GM12801 (cell line): ENCODE data around the gene LRRC71.

Experiments used
- TF ChIP-seq, protein P1 (sequence below): IDR thresholded peaks from one replicate; pipeline ENCODE4 v1.5.1; 2011; ENCODE audit warnings: control low read depth; ENCODE audit not compliant: insufficient read length; ENCODE audit errors: extremely low read depth

LRRC71 gene

DNA sequence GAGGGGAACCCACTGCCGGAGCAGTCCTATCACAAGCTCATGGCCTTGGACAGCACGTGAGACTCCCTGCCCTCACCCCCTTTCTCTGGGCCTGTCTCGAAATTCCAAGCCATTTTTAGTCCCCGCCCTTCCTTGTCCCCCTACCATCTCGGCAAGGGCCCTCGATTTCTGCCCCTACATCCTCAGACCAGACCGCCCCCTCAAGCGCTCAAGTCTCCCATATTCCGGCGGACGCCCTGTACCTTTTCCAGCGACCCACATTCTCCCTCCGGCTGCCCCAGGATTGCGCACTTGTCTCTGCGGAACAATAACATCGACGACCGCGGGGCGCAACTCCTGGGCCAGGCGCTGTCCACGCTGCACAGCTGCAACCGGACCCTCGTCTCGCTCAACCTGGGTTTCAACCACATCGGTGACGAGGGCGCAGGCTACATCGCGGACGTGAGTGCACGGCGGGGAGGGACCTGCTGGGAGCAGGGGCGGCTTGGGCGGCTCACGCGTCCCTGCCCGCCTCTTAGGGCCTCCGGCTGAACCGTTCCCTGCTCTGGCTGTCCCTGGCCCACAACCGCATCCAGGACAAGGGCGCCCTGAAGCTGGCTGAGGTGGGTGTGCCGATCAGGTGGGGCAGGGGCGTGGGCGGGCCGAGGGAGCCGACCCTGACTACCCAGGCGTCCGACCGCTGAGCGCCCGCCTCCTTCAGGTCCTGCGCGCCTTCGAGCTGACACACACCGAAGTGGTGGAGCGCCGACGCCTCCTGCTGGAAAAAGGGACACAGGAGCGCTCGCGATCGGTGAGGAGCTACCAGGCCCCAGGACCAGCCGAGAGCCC is 7.0 kb downstream of the LRRC71 start:
- TF ChIP-seq, protein P1, sequence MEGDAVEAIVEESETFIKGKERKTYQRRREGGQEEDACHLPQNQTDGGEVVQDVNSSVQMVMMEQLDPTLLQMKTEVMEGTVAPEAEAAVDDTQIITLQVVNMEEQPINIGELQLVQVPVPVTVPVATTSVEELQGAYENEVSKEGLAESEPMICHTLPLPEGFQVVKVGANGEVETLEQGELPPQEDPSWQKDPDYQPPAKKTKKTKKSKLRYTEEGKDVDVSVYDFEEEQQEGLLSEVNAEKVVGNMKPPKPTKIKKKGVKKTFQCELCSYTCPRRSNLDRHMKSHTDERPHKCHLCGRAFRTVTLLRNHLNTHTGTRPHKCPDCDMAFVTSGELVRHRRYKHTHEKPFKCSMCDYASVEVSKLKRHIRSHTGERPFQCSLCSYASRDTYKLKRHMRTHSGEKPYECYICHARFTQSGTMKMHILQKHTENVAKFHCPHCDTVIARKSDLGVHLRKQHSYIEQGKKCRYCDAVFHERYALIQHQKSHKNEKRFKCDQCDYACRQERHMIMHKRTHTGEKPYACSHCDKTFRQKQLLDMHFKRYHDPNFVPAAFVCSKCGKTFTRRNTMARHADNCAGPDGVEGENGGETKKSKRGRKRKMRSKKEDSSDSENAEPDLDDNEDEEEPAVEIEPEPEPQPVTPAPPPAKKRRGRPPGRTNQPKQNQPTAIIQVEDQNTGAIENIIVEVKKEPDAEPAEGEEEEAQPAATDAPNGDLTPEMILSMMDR = no peak

GRCh38 chr1:156928043-156928602 is 7.7 kb downstream of the LRRC71 start:
- TF ChIP-seq, protein P1 = no peak

GRCh38 chr1:156929596-156930238 is 9.3 kb downstream of the LRRC71 start:
- TF ChIP-seq, protein P1 = no peak

GRCh38 chr1:156930483-156930882 is 10.1 kb downstream of the LRRC71 start:
- TF ChIP-seq, protein P1 = no peak

DNA sequence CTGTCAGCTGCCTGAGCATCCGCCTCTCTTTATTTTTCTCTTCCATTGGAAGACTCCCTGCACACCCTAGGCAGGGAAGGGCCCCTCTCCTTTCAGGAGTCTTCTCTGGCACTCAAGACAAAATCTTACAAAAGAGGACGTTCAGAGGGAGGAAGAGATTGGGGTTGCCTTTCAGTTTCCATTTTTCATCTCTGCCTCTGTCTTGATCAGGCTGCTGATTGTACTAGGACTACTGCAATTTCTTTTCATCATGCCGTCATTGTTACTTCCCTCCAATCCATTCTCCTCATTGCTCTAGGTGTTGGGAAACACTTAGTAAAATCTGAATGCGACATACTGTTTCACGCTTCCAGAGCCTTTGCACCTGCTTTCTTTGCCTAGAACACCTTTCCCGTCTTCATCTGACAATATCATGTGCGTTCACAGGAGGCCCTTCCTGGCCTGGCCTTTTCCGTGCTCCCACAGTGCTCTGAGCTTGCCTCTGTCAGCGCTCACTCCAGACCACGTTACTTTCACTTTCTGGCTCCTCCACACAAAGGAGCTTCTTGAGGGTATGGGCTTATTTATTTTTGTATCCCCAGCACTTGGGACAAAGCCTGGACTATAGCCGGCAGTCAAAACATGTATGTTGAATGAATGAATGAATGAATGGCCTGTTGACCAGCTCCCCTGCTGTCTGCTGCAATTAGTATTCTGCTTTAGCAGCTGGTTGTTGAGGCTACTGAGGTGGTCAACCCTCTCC is 10.9 kb downstream of the LRRC71 start:
- TF ChIP-seq, protein P1 = no peak

DNA sequence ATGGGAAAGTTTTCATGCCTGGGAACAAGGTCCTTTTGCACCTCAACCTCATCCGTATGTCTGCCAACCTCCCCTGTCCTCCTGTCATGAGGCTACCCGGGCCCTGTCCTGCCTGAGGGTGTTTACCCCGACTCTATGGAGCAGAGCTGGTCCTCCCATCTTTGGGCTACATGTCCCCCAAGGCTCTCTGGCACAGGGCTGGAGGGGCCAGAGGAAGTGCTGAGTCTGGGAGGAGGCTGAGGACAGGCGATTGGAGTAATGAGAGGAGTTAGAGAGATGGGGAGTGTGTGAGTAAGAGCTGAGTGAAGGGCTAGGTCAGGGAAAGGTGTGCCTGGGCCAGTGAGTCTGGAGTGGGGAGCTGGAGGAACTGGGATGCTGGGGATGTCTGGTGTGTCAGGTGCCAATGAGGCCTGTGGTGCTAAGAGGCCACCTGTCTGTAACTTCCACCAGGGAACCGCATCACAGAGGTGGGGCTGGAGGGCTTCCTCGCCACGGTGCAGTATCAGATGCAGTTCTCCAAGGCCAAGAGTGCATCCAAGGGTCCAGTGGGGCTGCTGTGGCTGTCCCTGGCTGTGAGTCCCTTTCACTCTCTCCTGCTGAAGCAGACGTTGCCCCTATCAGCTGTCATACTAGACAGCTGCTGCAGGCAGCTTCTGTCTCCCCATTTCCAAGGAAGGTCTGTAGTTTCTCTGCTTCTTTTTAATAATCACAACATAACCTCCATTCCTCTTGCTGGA is 11.7 kb downstream of the LRRC71 start:
- TF ChIP-seq, protein P1 = no peak

GRCh38 chr1:156933136-156933535 is 12.7 kb downstream of the LRRC71 start:
- TF ChIP-seq, protein P1 = no peak
